Pulmonary artery endothelial cell (primary cell): ENCODE data around the gene HIVEP3. TPM values are rescaled to one million over a fixed set of nuclear protein-coding genes. Genes with fewer than 3 reads are reported as not detected.

Source experiments
- DNase-seq: peaks from one replicate; pipeline ENCODE4 v3.0.0-alpha.2; 2011; ENCODE audit warnings: low read depth, low spot score
- total RNA-seq: library from RNA; depleted of rRNA; stranded (reverse); fragments of >200 nt; gene quantifications from 2 replicates; pipeline ENCODE4 v1.2.3, GENCODE V29; 2014

The HIVEP3 gene
- total RNA-seq, 1 donor from 2014 or later: 1.1 TPM

GRCh38 chr1:41538741-41539417, 379.8 kb downstream of the HIVEP3 start:
- no peak for DNase-seq

- no peak for DNase-seq
These were observed 380.9 kb downstream of the HIVEP3 start for GRCh38 chr1:41537788-41538351.

GRCh38 chr1:41537251-41537650, 381.5 kb downstream of the HIVEP3 start:
- no peak for DNase-seq

- no peak for DNase-seq
These were observed 382.3 kb downstream of the HIVEP3 start for GRCh38 chr1:41536361-41536802.

GRCh38 chr1:41535716-41536115, 383.0 kb downstream of the HIVEP3 start:
- no peak for DNase-seq

- no peak for DNase-seq
These were observed 383.4 kb downstream of the HIVEP3 start for GRCh38 chr1:41535276-41535675.

- DNase-seq: no peak
These were observed 384.3 kb downstream of the HIVEP3 start for GRCh38 chr1:41534181-41535076.

GRCh38 chr1:41533731-41534080, 385.0 kb downstream of the HIVEP3 start:
- no peak for DNase-seq

- DNase-seq: no peak
These were observed 385.5 kb downstream of the HIVEP3 start for GRCh38 chr1:41533016-41533730.

- no peak for DNase-seq
These were observed 386.3 kb downstream of the HIVEP3 start for GRCh38 chr1:41532206-41532975.

- DNase-seq: no peak
These were observed 388.3 kb downstream of the HIVEP3 start for GRCh38 chr1:41530411-41530810.

GRCh38 chr1:41529621-41530395, 388.9 kb downstream of the HIVEP3 start:
- no peak for DNase-seq

- DNase-seq: no peak
These were observed 389.8 kb downstream of the HIVEP3 start for GRCh38 chr1:41528726-41529605.

GRCh38 chr1:41528106-41528505, 390.6 kb downstream of the HIVEP3 start:
- DNase-seq: no peak

- DNase-seq: no peak
These were observed 391.7 kb downstream of the HIVEP3 start for GRCh38 chr1:41526956-41527561.

- no peak for DNase-seq
These were observed 392.7 kb downstream of the HIVEP3 start for GRCh38 chr1:41525891-41526587.

GRCh38 chr1:41524676-41525675, 393.7 kb downstream of the HIVEP3 start:
- DNase-seq: no peak
